DLD1 (cell line): ENCODE results near the gene PPP2R5E.
"Not testable (repeated sequence)": the region's sequence is repeated elsewhere in the genome, so short reads cannot be mapped to it uniquely, and the experiment has no call there.

ENCODE experiments used
- in situ Hi-C: cut with HindIII; loops from 2 replicates; pipeline ENCODE4 v1.10.0; 2017; ENCODE audit warnings: low sequenced_read_pairs

Gene PPP2R5E

GRCh38 chr14:63543000-63543825 is at the start of gene PPP2R5E:
Gene PPP2R5E, minus strand, starts transcription at chr14:63543377. Its CDS starts 3,692 bp downstream, at chr14:63539685.
- in situ Hi-C loops, result no loop called here

- in situ Hi-C loops, result not testable (repeated sequence)
Observed at GRCh38 chr14:63583046-63583445, 39.9 kb upstream of the PPP2R5E start.

DNA sequence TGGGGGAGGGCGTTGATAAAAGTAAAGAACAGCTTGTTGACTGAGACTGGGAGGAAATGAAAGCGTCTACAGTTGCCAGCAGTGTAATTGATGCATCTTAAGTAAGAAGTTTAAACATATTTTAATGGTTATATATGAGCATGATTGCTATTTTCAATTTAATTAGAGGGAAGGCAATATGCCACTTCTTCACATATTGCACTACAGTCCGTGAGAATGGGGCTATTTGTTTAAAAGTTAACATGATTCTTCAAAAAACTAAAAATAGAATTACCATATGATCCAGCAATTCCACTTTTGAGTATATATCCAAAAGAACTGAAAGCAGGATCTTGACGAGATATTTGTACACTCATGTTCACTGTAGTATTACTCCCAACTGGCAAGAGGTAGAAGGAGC is 38.3 kb upstream of the PPP2R5E start:
- in situ Hi-C loops, result no loop called here

- in situ Hi-C loops, result no loop called here
Observed at GRCh38 chr14:63578300-63578699, 35.1 kb upstream of the PPP2R5E start.

DNA sequence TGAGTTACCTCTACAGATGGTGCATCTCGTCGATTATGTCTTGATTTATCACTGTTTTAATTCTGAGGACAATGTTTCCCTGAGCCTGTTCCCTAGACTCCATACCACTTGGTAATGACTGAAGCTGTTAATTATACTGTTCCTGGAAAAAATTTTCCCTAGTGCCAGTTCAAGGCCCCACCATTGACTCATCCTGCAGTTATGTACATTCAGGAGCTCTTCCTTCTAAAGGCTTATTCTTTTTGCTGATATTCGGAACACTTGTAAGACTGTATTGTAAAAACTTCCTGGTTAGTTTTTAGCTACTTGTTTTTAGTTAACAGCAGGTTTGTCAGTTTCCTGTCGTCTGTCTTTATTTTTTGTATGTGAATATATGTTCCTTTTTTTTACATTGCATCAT is 30.4 kb upstream of the PPP2R5E start:
- in situ Hi-C loops, result no loop called here

GRCh38 chr14:63565448-63565847 is 22.3 kb upstream of the PPP2R5E start:
- in situ Hi-C loops, result no loop called here

DNA sequence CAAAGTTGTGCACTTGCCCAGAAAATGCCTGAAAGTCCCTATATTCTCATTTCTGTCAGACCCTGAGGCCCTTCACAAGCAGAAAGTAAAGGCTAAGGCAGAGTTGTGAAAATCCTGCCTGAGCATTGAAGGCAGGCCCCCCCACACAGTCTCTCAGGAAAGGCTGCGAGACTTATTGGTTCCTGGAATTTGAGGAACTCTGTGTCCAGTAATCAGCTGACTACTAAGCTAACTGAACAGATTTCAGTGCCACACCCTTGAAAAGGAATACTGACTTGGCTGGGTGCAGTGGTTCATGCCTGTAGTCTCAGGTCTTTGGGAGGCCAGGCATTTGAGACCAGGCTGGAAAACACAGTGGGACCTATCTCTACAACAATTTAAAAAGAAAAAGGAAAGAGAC is 21.1 kb upstream of the PPP2R5E start:
- in situ Hi-C loops, result no loop called here

GRCh38 chr14:63563370-63564026 is 20.3 kb upstream of the PPP2R5E start:
- in situ Hi-C loops, result no loop called here

DNA sequence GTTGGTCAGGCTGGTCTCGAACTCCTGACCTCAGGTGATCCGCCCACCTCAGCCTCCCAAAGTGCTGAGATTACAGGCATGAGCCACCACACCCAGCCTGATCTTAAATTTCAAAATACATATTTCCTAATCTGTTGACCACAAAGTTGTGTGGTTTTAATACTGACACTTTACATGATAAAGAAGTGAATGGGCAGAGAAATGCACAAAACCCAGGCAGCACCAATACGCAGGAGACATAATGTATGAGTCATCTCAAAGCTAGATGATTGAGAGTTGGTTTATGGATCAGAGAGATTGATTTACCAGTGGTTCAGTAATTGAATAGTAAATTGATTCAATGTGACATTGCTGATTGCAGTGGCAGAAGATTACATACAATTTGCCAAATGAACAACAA is 19.2 kb upstream of the PPP2R5E start:
- in situ Hi-C loops, result no loop called here

DNA sequence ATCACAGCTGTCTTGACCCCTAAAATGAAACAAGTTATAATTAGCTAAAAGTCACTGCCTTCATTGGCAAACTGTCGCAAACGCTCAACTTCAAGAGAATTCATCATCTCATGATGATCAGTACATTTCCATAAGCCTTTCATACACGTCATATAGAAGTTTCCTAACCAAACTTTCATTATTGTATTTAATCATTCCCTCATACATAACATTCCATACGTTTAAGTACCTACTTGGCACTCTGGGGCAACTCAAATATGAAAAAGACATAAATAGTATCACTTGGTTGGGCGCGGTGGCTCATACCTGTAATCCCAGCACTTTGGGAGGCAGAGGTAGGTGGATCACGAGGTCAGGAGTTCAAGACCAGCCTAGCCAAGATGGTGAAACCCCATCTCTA is 12.4 kb upstream of the PPP2R5E start:
- in situ Hi-C loops, result no loop called here

DNA sequence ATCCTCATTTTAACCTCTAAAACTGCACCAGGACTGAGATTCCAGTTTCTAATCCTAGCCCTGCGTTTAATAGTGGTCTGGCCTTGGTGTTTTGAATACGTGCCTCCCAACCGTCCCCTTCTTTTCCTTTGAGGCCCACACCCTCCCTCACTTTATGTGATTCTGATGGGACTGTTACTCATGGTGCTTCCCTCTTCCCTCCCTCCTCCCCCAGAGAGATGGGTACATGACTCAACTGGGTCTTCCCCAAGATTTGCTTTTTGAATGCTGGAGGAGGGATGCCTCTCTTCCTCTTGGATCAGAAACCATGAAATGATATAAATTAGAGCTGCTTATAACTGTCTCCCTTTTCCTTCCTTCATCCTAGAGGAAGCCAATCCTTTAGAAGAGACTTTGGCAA is 8.2 kb upstream of the PPP2R5E start:
- in situ Hi-C loops, result no loop called here

DNA sequence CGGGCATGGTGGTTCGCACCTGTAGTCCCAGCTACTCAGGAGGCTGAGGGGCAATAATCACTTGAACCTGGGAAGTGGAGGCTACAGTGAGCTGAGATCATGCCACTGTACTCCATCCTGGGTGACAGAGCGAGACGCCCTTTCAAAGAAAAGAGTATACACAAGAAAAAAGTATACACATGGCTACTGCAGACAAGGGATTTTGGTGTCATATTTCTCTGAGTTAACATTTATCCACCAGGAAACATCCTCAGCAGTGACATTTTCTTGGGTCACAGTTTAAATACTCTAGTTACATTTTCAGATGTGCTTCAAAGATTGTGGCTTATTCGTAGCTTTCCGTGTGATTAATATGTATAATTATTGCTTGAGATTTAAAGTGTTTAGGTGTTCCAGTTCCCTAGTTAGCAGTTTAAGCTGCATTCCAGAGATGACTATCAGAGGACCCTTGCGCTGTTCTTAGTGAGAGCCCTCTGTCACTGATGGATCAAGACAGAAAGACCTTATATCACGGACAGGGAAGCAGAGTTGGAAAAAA is 4.7 kb upstream of the PPP2R5E start:
- in situ Hi-C loops, result no loop called here

DNA sequence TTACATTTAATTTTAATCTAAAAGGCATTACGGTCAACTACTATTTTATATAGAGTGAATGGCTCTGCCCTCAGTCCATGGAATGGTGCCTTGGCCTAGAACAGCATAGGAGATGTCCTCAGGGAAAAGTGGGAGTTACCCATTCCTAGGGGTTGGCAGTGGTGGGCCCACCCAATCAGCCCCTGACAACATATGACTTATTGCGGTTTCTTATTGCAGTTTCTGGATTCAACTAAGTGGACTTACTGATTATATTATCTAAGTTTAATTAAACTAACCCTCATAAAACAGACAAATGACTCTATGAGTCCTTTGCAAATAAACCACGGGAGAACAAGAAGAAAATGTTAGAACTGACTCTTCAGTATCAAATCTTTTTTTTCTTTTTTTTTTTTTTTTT is 2.3 kb upstream of the PPP2R5E start:
- in situ Hi-C loops, result no loop called here

DNA sequence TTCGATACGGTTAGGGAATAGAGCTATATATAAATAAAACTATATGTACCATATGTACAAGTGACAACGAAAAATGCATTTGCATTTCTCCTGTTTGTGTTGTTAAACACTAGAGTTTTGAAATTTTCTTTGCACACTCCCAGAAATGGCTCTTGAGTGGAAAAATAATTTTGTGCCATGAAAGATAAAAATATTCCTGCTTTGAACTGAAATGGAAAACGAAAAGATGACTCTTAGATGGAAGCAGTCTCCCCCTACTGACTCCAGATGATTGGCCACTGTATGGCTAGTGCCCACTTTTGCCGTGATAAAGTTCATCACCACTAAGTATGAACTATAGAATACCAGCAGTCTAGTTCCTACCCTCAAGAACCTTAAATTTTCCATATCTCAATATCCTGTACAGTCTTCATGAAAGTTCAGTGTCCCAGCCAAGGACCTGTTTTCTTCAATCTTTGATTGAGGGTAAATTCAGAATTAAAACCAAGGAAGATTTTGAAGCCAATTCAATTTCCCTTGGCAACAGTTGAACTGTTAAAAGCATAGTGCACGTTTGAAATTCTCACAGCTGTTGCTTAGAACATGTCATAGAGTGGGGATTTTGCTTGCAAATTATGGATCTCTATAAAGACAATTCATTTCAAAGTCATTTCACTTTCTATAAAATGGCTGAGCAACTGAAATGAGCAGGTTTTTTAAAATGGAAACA is 1.6 kb upstream of the PPP2R5E start:
- in situ Hi-C loops, result no loop called here

DNA sequence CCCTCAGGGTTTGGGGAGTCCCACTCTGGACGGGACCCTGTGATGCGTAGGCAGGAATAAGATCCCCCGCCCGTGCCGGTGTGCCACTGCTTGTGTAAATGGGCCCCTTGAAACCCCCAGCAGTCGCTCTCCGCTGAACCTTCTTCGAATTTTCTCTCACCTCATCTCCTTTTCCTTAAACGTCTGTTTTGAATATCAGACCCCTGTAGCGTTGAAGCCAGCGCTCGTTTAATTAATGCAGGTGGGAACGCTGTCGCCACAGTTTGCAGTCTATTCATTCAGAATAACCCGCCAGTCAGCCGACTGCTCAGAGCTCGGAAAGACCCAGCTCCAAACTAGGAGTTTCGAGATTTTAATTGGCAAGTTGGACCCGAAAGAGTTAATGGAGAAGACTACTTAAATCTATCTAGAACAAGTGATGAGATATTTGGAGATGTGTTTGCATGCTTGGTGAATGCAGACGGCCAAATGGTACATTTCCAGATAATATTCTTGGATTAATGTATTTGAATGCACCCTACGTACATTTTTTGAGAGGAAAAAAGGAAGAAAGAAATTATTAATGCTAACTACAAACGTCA is 739 bp upstream of the PPP2R5E start:
- in situ Hi-C loops, result no loop called here

- in situ Hi-C loops, result no loop called here
Observed at GRCh38 chr14:63542231-63542999, 762 bp downstream of the PPP2R5E start.

- in situ Hi-C loops, result no loop called here
Observed at GRCh38 chr14:63535918-63536317, 7.3 kb downstream of the PPP2R5E start.

DNA sequence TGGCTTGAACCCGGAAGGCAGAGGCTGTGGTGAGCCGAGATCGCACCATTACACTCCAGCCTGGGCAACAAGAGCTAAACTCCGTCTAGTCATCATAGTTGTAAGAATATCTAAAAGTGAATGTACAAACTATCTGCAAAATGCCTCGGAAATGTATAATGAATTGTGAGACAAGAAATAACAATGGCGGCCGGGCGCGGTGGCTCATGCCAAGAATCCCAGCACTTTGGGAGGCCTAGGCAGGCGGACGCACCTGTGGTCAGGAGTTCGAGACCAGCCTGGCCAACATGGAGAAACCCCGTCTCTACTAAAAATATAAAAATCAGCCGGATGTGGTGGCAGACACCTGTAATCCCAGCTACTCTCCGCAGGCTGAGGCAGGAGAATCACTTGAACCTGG is 9.7 kb downstream of the PPP2R5E start:
- in situ Hi-C loops, result no loop called here

DNA sequence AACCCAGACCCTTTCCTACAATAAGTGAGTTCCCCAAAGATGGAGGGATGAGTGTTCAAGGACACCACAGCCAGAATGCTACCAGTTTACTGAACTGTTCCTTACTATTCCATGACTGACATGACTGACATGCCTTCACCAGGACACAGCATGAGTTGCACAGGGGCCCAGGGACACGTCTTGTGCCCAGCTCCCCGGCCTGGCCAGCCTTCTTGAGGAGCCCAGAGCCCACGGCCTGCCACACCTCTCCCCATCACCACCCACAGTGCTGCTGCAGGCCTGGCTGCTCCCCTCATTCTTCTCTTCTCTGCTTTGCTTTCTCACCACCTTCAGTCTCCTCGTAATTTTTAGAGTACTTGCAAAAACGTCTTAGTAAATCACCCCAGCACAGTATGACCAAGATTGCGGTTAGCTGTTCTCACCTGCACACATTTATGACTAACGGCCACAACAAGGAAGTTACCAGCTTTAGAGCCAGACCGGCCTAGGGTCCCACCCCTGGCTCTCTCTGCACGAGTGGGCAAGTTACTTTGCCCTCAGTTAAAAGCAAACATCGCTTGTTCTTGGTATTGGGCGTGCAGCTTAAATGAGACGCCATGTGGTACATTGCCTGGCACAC is 18.5 kb downstream of the PPP2R5E start:
- in situ Hi-C loops, result no loop called here
